HepG2 (cell line): Measurements from ENCODE around the gene MARVELD3. TPM values are rescaled to one million over a fixed set of nuclear protein-coding genes. Genes with fewer than 3 reads are reported as not detected.

Source experiments
- ATF6 ChIP-seq: sonication (generic); formaldehyde crosslinking; conservative IDR thresholded peaks from 2 replicates; pipeline ENCODE4 v1.4.0; 2020; ENCODE audit warnings: missing genetic modification reagents
- BRCA1 ChIP-seq: sonication (generic); formaldehyde crosslinking; IDR thresholded peaks from 2 replicates; pipeline ENCODE4 v1.4.0; 2020; ENCODE audit warnings: missing genetic modification reagents
- FOXP4 ChIP-seq: sonication (generic); formaldehyde crosslinking; IDR thresholded peaks from 2 replicates; pipeline ENCODE4 v1.4.0; 2020; ENCODE audit warnings: missing genetic modification reagents
- HNF4G ChIP-seq, 2 experiments: sonication (generic) in 1 of 2; formaldehyde crosslinking in 1 of 2; IDR thresholded peaks; 2 replicates each; pipeline versions ENCODE4 v1.4.0 to v1.6.1; 2011 to 2020; ENCODE audit warnings: borderline replicate concordance in 2 of 2, low read depth in 2 of 2, mild to moderate bottlenecking in 2 of 2, low read length in 1 of 2, missing genetic modification reagents in 1 of 2, moderate library complexity in 1 of 2
- HOXA3 ChIP-seq: sonication (generic); formaldehyde crosslinking; IDR thresholded peaks from 2 replicates; pipeline ENCODE4 v1.5.0; 2020; ENCODE audit warnings: missing genetic modification reagents
- IKZF4 ChIP-seq: sonication (generic); formaldehyde crosslinking; IDR thresholded peaks from 2 replicates; pipeline ENCODE4 v1.5.1; 2020; ENCODE audit warnings: borderline replicate concordance, mild to moderate bottlenecking, low read depth, missing genetic modification reagents; ENCODE audit errors: not compliant biosample characterization
- KAT7 ChIP-seq: IDR thresholded peaks from 2 replicates; pipeline ENCODE4 v1.6.1; 2018; ENCODE audit warnings: borderline replicate concordance, missing compliant biosample characterization
- KLF9 ChIP-seq: IDR thresholded peaks from 2 replicates; pipeline ENCODE4 v1.6.1; 2016; ENCODE audit warnings: low read depth
- SALL1 ChIP-seq: sonication (generic); formaldehyde crosslinking; IDR thresholded peaks from 2 replicates; pipeline ENCODE4 v1.8.0; 2022; ENCODE audit warnings: mild to moderate bottlenecking, missing genetic modification reagents
- SOX13 ChIP-seq, 3 experiments: fragments of 450-650 bp in 1 of 3; sonication (generic) in 1 of 3; formaldehyde crosslinking in 1 of 3; IDR thresholded peaks in 2 of 3; conservative IDR thresholded peaks in 1 of 3; 2 replicates each; pipeline versions ENCODE4 v1.5.0 to v1.6.1; 2016 to 2020; ENCODE audit warnings: antibody characterized with exemption in 1 of 3, mild to moderate bottlenecking in 1 of 3, missing compliant biosample characterization in 1 of 3, missing genetic modification reagents in 1 of 3, moderate library complexity in 1 of 3
- TRIM22 ChIP-seq: fragments of 450-650 bp; IDR thresholded peaks from 2 replicates; pipeline ENCODE4 v1.6.1; 2017
- ZBTB21 ChIP-seq: sonication (generic); formaldehyde crosslinking; IDR thresholded peaks from 2 replicates; pipeline ENCODE4 v1.4.0; 2020; ENCODE audit warnings: missing genetic modification reagents
- ZBTB7B ChIP-seq: sonication (generic); formaldehyde crosslinking; IDR thresholded peaks from 2 replicates; pipeline ENCODE4 v1.4.0; 2020; ENCODE audit warnings: missing genetic modification reagents
- ZMAT3 ChIP-seq: sonication (generic); formaldehyde crosslinking; conservative IDR thresholded peaks from 2 replicates; pipeline ENCODE4 v1.7.0; 2021; ENCODE audit warnings: missing genetic modification reagents
- ZNF205 ChIP-seq: IDR thresholded peaks from 2 replicates; pipeline ENCODE4 v1.6.1; 2018; ENCODE audit warnings: missing biosample characterization, missing genetic modification reagents
- ZNF230 ChIP-seq: sonication (generic); formaldehyde crosslinking; IDR thresholded peaks from 2 replicates; pipeline ENCODE4 v1.4.0; 2020; ENCODE audit warnings: mild to moderate bottlenecking, missing genetic modification reagents
- ZNF335 ChIP-seq: sonication (generic); formaldehyde crosslinking; IDR thresholded peaks from 2 replicates; pipeline ENCODE4 v1.4.0; 2020; ENCODE audit warnings: missing genetic modification reagents
- ZNF639 ChIP-seq: conservative IDR thresholded peaks from 2 replicates; pipeline ENCODE4 v1.6.1; 2018; ENCODE audit warnings: missing genetic modification reagents
- ZNF784 ChIP-seq: sonication (generic); formaldehyde crosslinking; IDR thresholded peaks from 2 replicates; pipeline ENCODE4 v1.5.1; 2020; ENCODE audit warnings: missing genetic modification reagents, mild to moderate bottlenecking, borderline replicate concordance
- ZNF879 ChIP-seq: sonication (generic); formaldehyde crosslinking; IDR thresholded peaks from 2 replicates; pipeline ENCODE4 v1.8.1; 2023; ENCODE audit warnings: missing genetic modification reagents
- polyA plus RNA-seq, 8 experiments: library from polyadenylated mRNA; depleted of rRNA in 3 of 8; stranded (reverse) in 7 of 8; unstranded in 1 of 8; fragments of >200 nt; fragmentation: Illumina TruSeq in 4 of 8; extraction: Trizol in 4 of 8; gene quantifications; 2 replicates each; pipeline versions ENCODE4 v1.2.1 to v1.2.3, GENCODE V29; 2011 to 2016; ENCODE audit warnings: low read depth in 4 of 8, missing spikeins in 1 of 8, mixed read lengths in 1 of 8; ENCODE audit not compliant: insufficient read depth in 1 of 8
- total RNA-seq, 5 experiments: library from RNA; depleted of rRNA; stranded (reverse); fragments of >200 nt; fragmentation: Illumina TruSeq; extraction: Trizol; gene quantifications; 2 replicates each; pipeline ENCODE4 v1.2.3, GENCODE V29; 2016; ENCODE audit warnings: low read depth in 1 of 5

MARVELD3 gene
- total and polyA plus RNA-seq, 2 of the 13 experiments (the other 11 are each of a cell fraction or from before 2014, with no cell fraction given) = 4.8 to 5.6 TPM

- 0 out of 2 replicates have a peak, but pooled peaks have one; percentile 27 for TF ChIP-seq ATF6 (CRISPR knock-in tag)
- 0 out of 2 replicates have a peak, but pooled peaks have one; percentile 67 for TF ChIP-seq KLF9
- TF ChIP-seq KAT7 (CRISPR knock-in tag) = peak; percentile 82; the same call in 1 of the 2 replicates
- 0 out of 2 replicates have a peak, but pooled peaks have one; percentile 79 for TF ChIP-seq ZNF230 (CRISPR knock-in tag)
- TF ChIP-seq ZBTB21 = no peak
- TF ChIP-seq BRCA1 (CRISPR knock-in tag) = no peak
- TF ChIP-seq TRIM22 = no peak
- no peak for TF ChIP-seq SOX13 (IDR thresholded peaks at IDR 0.05)
- 0 out of 4 replicates have a peak, but pooled peaks of 1 of the 2 experiments have one; percentile 9 for TF ChIP-seq SOX13 (CRISPR knock-in tag; conservative IDR thresholded peaks at IDR 0.05 in 1 of 2, IDR thresholded peaks at IDR 0.05 in 1 of 2)
- TF ChIP-seq ZMAT3 (CRISPR knock-in tag) = peak; percentile 73
- no peak for TF ChIP-seq HNF4G (IDR thresholded peaks at IDR 0.05; ENCODE audit: borderline replicate concordance, low read depth, low read length)
- TF ChIP-seq HNF4G (CRISPR knock-in tag; IDR thresholded peaks at IDR 0.05; ENCODE audit: borderline replicate concordance, low read depth) = no peak
- peak; percentile 49; the same call in 1 of the 2 replicates for TF ChIP-seq SALL1 (CRISPR knock-in tag)
- peak; percentile 45; the same call in 1 of the 2 replicates for TF ChIP-seq ZNF205
- peak; percentile 71 for TF ChIP-seq ZBTB7B
- TF ChIP-seq ZNF639 = peak; percentile 67; the same call in 1 of the 2 replicates
- peak; percentile 71; the same call in 1 of the 2 replicates for TF ChIP-seq ZNF879 (CRISPR knock-in tag)
- TF ChIP-seq FOXP4 (CRISPR knock-in tag) = peak; percentile 27
- peak; percentile 44; the same call in 1 of the 2 replicates for TF ChIP-seq ZNF784 (CRISPR knock-in tag)
- TF ChIP-seq HOXA3 = peak; percentile 34
- TF ChIP-seq IKZF4 = peak; percentile 25
- 0 out of 2 replicates have a peak, but pooled peaks have one; percentile 31 for TF ChIP-seq ZNF335
Observed at GRCh38 chr16:71626018-71626857, at the start of gene MARVELD3 (continued).
